ENCODE results near the gene MED1. TPM values are rescaled to one million over a fixed set of nuclear protein-coding genes. Genes with fewer than 3 reads are reported as not detected.

Gene MED1
- total and polyA plus RNA-seq, 2 of the 4 experiments (the other 2 are of a cell fraction), result 16.9 to 24.2 TPM

- Histone ChIP-seq H4K5ac (ENCODE audit: low read depth, low read length) (no peak overlapping the region), H3K23ac (ENCODE audit: low read depth, low read length) (no peak overlapping the region), H2BK20ac (ENCODE audit: low read depth, low read length) (no peak overlapping the region), H4K20me1 (ENCODE audit: insufficient read depth, low read length) (no peaks in the 10 kb centered on the region), H4K8ac (ENCODE audit: low read depth in 2 of 2, low read length in 2 of 2) (no peak overlapping the region), H3K9me1 (ENCODE audit: insufficient read depth, low read length) (0 out of 2 replicates have a peak, but pooled peaks cover 4% of the 10 kb centered on the region), H2AK9ac (replicated peaks; ENCODE audit: low read depth, low read length, poor library complexity) (no peak overlapping the region), H3K14ac (replicated peaks; ENCODE audit: low read depth, low read length) (no peak overlapping the region), H3K4me2 (ENCODE audit: low read depth, low read length) (no peak overlapping the region), H2AFZ (replicated peaks; ENCODE audit: low read length, poor library complexity) (no peak overlapping the region), H2BK5ac (ENCODE audit: low read depth, low read length, poor library complexity, severe bottlenecking) (no peak overlapping the region), H3K79me1 (ENCODE audit: low read depth in 1 of 2, low read length in 2 of 2) (0 out of 4 replicates have a peak, but pooled peaks cover 3 to 4% of the 10 kb centered on the region in 2 experiments), H3K18ac (ENCODE audit: low read depth, low read length) (no peak overlapping the region), H3K36me3 (ENCODE audit: control insufficient read depth, insufficient read depth, low read length) (peaks cover 48% of the 10 kb centered on the region), H3K56ac (ENCODE audit: extremely low read depth, insufficient read depth, low read length) (no peak overlapping the region), H3K4me3 (ENCODE audit: insufficient read depth, low read depth, low read length) (no peak overlapping the region), H3K27me3 (ENCODE audit: control insufficient read depth, insufficient read depth, low read length) (no peaks in the 10 kb centered on the region), H3K4me1 (ENCODE audit: control insufficient read depth, insufficient read depth, low read length) (no peaks in the 10 kb centered on the region), H3K9ac (ENCODE audit: low read depth, low read length) (no peak overlapping the region), H4K91ac (ENCODE audit: insufficient read depth, low read depth, low read length) (no peak overlapping the region), H2BK15ac (ENCODE audit: low read depth, low read length) (no peak overlapping the region), H3K27ac (ENCODE audit: insufficient read depth, low read length) (no peak overlapping the region), H2AK5ac (ENCODE audit: low read depth, low read length) (no peak overlapping the region), H2BK120ac (ENCODE audit: low read depth, low read length) (no peak overlapping the region), H3K9me3 (ENCODE audit: control insufficient read depth, insufficient read depth, low read length) (no peaks in the 10 kb centered on the region), H3K4ac (ENCODE audit: low read depth, low read length) (no peak overlapping the region)
- DNase-seq (no peak), ATAC-seq (ENCODE audit: low read depth) (no peak)
- dilution Hi-C loops (cut with HindIII; ENCODE audit: low sequenced_read_pairs, unreplicated experiment), result no loop called here
- TF ChIP-seq RCOR1 (IDR thresholded peaks at IDR 0.05; ENCODE audit: insufficient replicate concordance, low read length), result no peak
- no peak for TF ChIP-seq NFE2L2 (IDR thresholded peaks at IDR 0.05; ENCODE audit: low read depth, low read length)
- ChIA-PET POLR2A (ENCODE audit: unreplicated experiment) (no interaction called here), CTCF (no interaction called here)
- WGBS, 2 experiments (ENCODE audit: extremely low coverage in 2 of 2, insufficient read length in 1 of 2), result no CpG with 5 or more reads among the region's 1 CpG
- intact Hi-C loops (cut with micrococcal nuclease), result no loop called here
- BruUV-seq (replicated peaks), result no TSS peak
- in situ Hi-C loops (cut with MboI; ENCODE audit: low sequenced_read_pairs), result no loop called here
Observed at GRCh38 chr17:39416141-39416540, 34.9 kb downstream of the MED1 start.
